WTC11 (cell line): ENCODE data around the gene CD6. TPM values are rescaled to one million over a fixed set of nuclear protein-coding genes. Genes with fewer than 3 reads are reported as not detected.

Experiments used
- ATAC-seq: fragments of 200-7000 bp; cut with Tn5 transposase; 2 replicates; pipeline ENCODE4 v1.10.0; 2021; ENCODE audit warnings: mild to moderate bottlenecking, moderate library complexity
- CTCF ChIA-PET: fragments of 300-600 bp; sonication (Branson Sonifier 250); formaldehyde crosslinking; loops from one replicate; lab custom pipeline; 2021; ENCODE audit warnings: antibody characterized with exemption; lab: Charles Lee
- POLR2A ChIA-PET: fragments of 350-600 bp; sonication (Branson Sonifier 250); formaldehyde crosslinking; loops from one replicate; lab custom pipeline; 2021; ENCODE audit warnings: antibody characterized with exemption; lab: Charles Lee
- DNase-seq: peaks from one replicate; pipeline ENCODE4 v3.0.0; 2021; ENCODE audit warnings: low spot score
- H3K27ac Mint-ChIP-seq: 2 replicates; pipeline ENCODE4 v1.8.0; 2021; ENCODE audit warnings: mixed read lengths
- H3K27me3 Mint-ChIP-seq: 2 replicates; pipeline ENCODE4 v1.8.0; 2021; ENCODE audit warnings: low read depth, mild to moderate bottlenecking, moderate library complexity, mixed read lengths
- H3K36me3 Mint-ChIP-seq: 2 replicates; pipeline ENCODE4 v1.8.0; 2021; ENCODE audit warnings: mixed read lengths
- H3K4me1 Mint-ChIP-seq: 2 replicates; pipeline ENCODE4 v1.8.0; 2022; ENCODE audit warnings: mixed read lengths
- H3K4me3 Mint-ChIP-seq: 2 replicates; pipeline ENCODE4 v1.8.0; 2021; ENCODE audit warnings: mild to moderate bottlenecking, moderate library complexity, mixed read lengths
- H3K9me3 Mint-ChIP-seq: 2 replicates; pipeline ENCODE4 v1.8.0; 2021; ENCODE audit warnings: mixed read lengths
- NFATC4 ChIP-seq: fragments of 250-450 bp; sonication (Bioruptor Pico); IDR thresholded peaks from 2 replicates; pipeline ENCODE4 v1.9.0; 2021; ENCODE audit warnings: mild to moderate bottlenecking
- OVOL2 ChIP-seq: fragments of 250-450 bp; sonication (Bioruptor Pico); IDR thresholded peaks from 2 replicates; pipeline ENCODE4 v1.9.0; 2021; ENCODE audit warnings: mild to moderate bottlenecking, borderline replicate concordance
- SP1 ChIP-seq: sonication (generic); formaldehyde crosslinking; conservative IDR thresholded peaks from 2 replicates; pipeline ENCODE4 v1.8.1; 2022; ENCODE audit warnings: missing genetic modification reagents
- TCF7 ChIP-seq: sonication (generic); formaldehyde crosslinking; IDR thresholded peaks from 2 replicates; pipeline ENCODE4 v1.8.0; 2022; ENCODE audit warnings: mild to moderate bottlenecking, low read depth, missing genetic modification reagents, moderate library complexity
- TP53 ChIP-seq: sonication (generic); formaldehyde crosslinking; IDR thresholded peaks from 2 replicates; pipeline ENCODE4 v1.8.1; 2023; ENCODE audit warnings: mild to moderate bottlenecking, missing genetic modification reagents
- ZNF138 ChIP-seq: sonication (generic); formaldehyde crosslinking; conservative IDR thresholded peaks from 2 replicates; pipeline ENCODE4 v1.8.1; 2022; ENCODE audit warnings: mild to moderate bottlenecking, moderate library complexity, missing genetic modification reagents
- ZNF423 ChIP-seq: fragments of 250-450 bp; sonication (Bioruptor Pico); IDR thresholded peaks from 2 replicates; pipeline ENCODE4 v2.1.2; 2022; ENCODE audit warnings: mild to moderate bottlenecking, moderate library complexity
- ZNF671 ChIP-seq: fragments of 250-450 bp; sonication (Bioruptor Pico); IDR thresholded peaks from 2 replicates; pipeline ENCODE4 v1.8.0; 2021; ENCODE audit warnings: mild to moderate bottlenecking
- total RNA-seq: library from RNA; stranded (reverse); gene quantifications from 3 replicates; pipeline ENCODE4 v1.2.3, GENCODE V29; 2021
- TF ChIP-seq, protein P1 (sequence below): sonication (generic); formaldehyde crosslinking; IDR thresholded peaks from 2 replicates; pipeline ENCODE4 v1.8.1; 2022; ENCODE audit warnings: missing genetic modification reagents, borderline replicate concordance
- TF ChIP-seq, protein P2 (sequence below): sonication (generic); formaldehyde crosslinking; IDR thresholded peaks from 2 replicates; pipeline ENCODE4 v1.8.1; 2023; ENCODE audit warnings: mild to moderate bottlenecking, missing genetic modification reagents
- TF ChIP-seq, protein P3 (sequence below): fragments of 250-450 bp; sonication (Bioruptor Pico); IDR thresholded peaks from 2 replicates; pipeline ENCODE4 v1.9.0; 2021; ENCODE audit warnings: mild to moderate bottlenecking, borderline replicate concordance
- TF ChIP-seq, protein P4 (sequence below): sonication (generic); formaldehyde crosslinking; IDR thresholded peaks from 2 replicates; pipeline ENCODE4 v1.8.0; 2023; ENCODE audit warnings: missing genetic modification reagents
- TF ChIP-seq, protein P5 (sequence below): sonication (generic); formaldehyde crosslinking; IDR thresholded peaks from 2 replicates; pipeline ENCODE4 v1.8.0; 2023; ENCODE audit warnings: mild to moderate bottlenecking, missing genetic modification reagents
- TF ChIP-seq, protein P6 (sequence below): fragments of 250-450 bp; sonication (Bioruptor Pico); IDR thresholded peaks from 2 replicates; pipeline ENCODE4 v1.9.0; 2021; ENCODE audit warnings: mild to moderate bottlenecking
- TF ChIP-seq, protein P7 (sequence below): sonication (generic); formaldehyde crosslinking; IDR thresholded peaks from 2 replicates; pipeline ENCODE4 v1.8.1; 2023; ENCODE audit warnings: mild to moderate bottlenecking, missing genetic modification reagents

Gene CD6
- total RNA-seq, 1 experiment from 2014 or later = 1.0 TPM

DNA sequence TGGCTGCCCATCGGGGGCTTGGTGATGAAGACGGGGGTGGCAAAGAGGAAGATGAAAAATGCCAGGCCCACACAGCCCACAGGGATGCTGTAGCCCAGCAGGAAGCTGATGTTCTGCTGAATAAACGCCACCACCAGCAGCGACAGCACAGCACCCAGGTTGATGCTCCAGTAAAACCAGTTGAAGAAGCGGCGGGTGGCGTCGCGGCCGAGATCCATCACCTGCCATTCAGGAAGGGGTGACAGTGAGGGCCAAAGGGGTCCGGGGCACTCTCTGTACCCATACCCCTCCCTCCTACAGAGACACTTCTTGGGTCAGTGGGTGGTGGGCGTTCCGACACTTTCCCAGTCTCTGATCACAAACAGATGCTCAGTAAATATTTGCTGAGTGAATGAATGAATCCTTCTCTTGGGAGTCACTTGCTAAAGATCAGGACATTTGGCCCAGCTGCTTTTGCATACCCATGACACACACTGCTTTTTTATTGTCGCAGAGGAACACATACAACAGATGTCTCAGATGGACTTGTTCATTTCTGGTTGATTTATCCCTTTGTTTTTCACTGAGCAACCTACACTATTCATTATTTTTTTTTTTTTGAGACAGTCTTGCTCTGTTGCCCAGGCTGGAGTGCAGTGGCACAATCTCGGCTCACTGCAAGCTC lies 24.7 kb upstream of the CD6 start (continued):
- TF ChIP-seq, protein P1, sequence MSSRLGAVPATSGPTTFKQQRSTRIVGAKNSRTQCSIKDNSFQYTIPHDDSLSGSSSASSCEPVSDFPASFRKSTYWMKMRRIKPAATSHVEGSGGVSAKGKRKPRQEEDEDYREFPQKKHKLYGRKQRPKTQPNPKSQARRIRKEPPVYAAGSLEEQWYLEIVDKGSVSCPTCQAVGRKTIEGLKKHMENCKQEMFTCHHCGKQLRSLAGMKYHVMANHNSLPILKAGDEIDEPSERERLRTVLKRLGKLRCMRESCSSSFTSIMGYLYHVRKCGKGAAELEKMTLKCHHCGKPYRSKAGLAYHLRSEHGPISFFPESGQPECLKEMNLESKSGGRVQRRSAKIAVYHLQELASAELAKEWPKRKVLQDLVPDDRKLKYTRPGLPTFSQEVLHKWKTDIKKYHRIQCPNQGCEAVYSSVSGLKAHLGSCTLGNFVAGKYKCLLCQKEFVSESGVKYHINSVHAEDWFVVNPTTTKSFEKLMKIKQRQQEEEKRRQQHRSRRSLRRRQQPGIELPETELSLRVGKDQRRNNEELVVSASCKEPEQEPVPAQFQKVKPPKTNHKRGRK (CRISPR knock-in tag) = no peak
- TF ChIP-seq, protein P2, sequence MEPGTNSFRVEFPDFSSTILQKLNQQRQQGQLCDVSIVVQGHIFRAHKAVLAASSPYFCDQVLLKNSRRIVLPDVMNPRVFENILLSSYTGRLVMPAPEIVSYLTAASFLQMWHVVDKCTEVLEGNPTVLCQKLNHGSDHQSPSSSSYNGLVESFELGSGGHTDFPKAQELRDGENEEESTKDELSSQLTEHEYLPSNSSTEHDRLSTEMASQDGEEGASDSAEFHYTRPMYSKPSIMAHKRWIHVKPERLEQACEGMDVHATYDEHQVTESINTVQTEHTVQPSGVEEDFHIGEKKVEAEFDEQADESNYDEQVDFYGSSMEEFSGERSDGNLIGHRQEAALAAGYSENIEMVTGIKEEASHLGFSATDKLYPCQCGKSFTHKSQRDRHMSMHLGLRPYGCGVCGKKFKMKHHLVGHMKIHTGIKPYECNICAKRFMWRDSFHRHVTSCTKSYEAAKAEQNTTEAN (CRISPR knock-in tag) = no peak
- TF ChIP-seq ZNF671 (CRISPR knock-in tag) (no peak), OVOL2 (no peak)
- TF ChIP-seq, protein P3, sequence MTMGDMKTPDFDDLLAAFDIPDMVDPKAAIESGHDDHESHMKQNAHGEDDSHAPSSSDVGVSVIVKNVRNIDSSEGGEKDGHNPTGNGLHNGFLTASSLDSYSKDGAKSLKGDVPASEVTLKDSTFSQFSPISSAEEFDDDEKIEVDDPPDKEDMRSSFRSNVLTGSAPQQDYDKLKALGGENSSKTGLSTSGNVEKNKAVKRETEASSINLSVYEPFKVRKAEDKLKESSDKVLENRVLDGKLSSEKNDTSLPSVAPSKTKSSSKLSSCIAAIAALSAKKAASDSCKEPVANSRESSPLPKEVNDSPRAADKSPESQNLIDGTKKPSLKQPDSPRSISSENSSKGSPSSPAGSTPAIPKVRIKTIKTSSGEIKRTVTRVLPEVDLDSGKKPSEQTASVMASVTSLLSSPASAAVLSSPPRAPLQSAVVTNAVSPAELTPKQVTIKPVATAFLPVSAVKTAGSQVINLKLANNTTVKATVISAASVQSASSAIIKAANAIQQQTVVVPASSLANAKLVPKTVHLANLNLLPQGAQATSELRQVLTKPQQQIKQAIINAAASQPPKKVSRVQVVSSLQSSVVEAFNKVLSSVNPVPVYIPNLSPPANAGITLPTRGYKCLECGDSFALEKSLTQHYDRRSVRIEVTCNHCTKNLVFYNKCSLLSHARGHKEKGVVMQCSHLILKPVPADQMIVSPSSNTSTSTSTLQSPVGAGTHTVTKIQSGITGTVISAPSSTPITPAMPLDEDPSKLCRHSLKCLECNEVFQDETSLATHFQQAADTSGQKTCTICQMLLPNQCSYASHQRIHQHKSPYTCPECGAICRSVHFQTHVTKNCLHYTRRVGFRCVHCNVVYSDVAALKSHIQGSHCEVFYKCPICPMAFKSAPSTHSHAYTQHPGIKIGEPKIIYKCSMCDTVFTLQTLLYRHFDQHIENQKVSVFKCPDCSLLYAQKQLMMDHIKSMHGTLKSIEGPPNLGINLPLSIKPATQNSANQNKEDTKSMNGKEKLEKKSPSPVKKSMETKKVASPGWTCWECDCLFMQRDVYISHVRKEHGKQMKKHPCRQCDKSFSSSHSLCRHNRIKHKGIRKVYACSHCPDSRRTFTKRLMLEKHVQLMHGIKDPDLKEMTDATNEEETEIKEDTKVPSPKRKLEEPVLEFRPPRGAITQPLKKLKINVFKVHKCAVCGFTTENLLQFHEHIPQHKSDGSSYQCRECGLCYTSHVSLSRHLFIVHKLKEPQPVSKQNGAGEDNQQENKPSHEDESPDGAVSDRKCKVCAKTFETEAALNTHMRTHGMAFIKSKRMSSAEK = no peak

DNA sequence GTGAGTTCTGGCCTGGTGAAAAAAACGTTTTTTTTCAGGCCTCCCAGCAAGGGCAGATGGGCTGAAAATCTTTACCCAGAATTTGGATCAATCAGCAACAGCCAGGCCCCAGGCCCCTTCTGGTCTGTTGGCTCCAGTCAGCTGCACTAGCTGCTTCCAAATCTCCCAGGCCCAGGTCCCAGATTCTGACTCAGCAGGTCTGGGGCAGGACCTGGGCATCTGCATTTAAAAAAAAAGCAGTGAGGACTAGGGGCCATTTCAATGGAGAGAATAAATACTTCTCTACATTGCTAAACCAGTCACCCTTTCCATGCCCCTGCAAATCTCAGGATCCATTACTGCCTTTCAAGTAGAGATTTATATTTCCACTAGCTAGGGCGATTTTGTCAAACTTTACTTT lies 23.8 kb upstream of the CD6 start:
- DNase-seq (no peak), ATAC-seq (no peak)
- H3K4me1 Mint-ChIP-seq = peaks cover 31% of the 10 kb centered on the region
- H3K27me3 Mint-ChIP-seq = peaks cover 35% of the 10 kb centered on the region
- ChIA-PET CTCF (interaction anchor here (0.7 to 1.0 kb wide), 2 partner anchors 23 to 48 kb away, joined by 3 to 6 read pairs; no protein-coding TSS in a partner anchor), POLR2A (no interaction called here)
- no peak overlapping the region for H3K4me3 Mint-ChIP-seq
- H3K36me3 Mint-ChIP-seq = no peaks in the 10 kb centered on the region
- H3K9me3 Mint-ChIP-seq = no peaks in the 10 kb centered on the region
- peak overlapping the region; percentile 36; the same call in 1 of the 2 replicates for H3K27ac Mint-ChIP-seq
- TF ChIP-seq, protein P4, sequence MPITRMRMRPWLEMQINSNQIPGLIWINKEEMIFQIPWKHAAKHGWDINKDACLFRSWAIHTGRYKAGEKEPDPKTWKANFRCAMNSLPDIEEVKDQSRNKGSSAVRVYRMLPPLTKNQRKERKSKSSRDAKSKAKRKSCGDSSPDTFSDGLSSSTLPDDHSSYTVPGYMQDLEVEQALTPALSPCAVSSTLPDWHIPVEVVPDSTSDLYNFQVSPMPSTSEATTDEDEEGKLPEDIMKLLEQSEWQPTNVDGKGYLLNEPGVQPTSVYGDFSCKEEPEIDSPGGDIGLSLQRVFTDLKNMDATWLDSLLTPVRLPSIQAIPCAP (CRISPR knock-in tag) = no peak
- TF ChIP-seq TP53 (CRISPR knock-in tag) (no peak), ZNF138 (CRISPR knock-in tag) (no peak), SP1 (CRISPR knock-in tag) (no peak), TCF7 (no peak), ZNF423 (CRISPR knock-in tag) (no peak), NFATC4 (CRISPR knock-in tag) (no peak)
- TF ChIP-seq, protein P5, sequence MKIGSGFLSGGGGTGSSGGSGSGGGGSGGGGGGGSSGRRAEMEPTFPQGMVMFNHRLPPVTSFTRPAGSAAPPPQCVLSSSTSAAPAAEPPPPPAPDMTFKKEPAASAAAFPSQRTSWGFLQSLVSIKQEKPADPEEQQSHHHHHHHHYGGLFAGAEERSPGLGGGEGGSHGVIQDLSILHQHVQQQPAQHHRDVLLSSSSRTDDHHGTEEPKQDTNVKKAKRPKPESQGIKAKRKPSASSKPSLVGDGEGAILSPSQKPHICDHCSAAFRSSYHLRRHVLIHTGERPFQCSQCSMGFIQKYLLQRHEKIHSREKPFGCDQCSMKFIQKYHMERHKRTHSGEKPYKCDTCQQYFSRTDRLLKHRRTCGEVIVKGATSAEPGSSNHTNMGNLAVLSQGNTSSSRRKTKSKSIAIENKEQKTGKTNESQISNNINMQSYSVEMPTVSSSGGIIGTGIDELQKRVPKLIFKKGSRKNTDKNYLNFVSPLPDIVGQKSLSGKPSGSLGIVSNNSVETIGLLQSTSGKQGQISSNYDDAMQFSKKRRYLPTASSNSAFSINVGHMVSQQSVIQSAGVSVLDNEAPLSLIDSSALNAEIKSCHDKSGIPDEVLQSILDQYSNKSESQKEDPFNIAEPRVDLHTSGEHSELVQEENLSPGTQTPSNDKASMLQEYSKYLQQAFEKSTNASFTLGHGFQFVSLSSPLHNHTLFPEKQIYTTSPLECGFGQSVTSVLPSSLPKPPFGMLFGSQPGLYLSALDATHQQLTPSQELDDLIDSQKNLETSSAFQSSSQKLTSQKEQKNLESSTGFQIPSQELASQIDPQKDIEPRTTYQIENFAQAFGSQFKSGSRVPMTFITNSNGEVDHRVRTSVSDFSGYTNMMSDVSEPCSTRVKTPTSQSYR (CRISPR knock-in tag) = no peak
- TF ChIP-seq, protein P6, sequence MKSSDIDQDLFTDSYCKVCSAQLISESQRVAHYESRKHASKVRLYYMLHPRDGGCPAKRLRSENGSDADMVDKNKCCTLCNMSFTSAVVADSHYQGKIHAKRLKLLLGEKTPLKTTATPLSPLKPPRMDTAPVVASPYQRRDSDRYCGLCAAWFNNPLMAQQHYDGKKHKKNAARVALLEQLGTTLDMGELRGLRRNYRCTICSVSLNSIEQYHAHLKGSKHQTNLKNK = no peak
- TF ChIP-seq, protein P1 (CRISPR knock-in tag) = no peak
- TF ChIP-seq, protein P7, sequence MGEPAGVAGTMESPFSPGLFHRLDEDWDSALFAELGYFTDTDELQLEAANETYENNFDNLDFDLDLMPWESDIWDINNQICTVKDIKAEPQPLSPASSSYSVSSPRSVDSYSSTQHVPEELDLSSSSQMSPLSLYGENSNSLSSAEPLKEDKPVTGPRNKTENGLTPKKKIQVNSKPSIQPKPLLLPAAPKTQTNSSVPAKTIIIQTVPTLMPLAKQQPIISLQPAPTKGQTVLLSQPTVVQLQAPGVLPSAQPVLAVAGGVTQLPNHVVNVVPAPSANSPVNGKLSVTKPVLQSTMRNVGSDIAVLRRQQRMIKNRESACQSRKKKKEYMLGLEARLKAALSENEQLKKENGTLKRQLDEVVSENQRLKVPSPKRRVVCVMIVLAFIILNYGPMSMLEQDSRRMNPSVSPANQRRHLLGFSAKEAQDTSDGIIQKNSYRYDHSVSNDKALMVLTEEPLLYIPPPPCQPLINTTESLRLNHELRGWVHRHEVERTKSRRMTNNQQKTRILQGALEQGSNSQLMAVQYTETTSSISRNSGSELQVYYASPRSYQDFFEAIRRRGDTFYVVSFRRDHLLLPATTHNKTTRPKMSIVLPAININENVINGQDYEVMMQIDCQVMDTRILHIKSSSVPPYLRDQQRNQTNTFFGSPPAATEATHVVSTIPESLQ = no peak
- TF ChIP-seq, protein P3 = no peak
